DOHH2 (cell line): ENCODE measurements around the gene PIGN.

Source experiments
- H3F3A ChIP-seq: fragments of 200-600 bp; sonication (generic), shearing (Covaris generic); 2 replicates; pipeline ENCODE4 v1.6.0; 2016; ENCODE audit warnings: antibody characterized with exemption, mild to moderate bottlenecking; ENCODE audit not compliant: control insufficient read depth, insufficient read depth
- H3K27ac ChIP-seq: fragments of 200-600 bp; sonication (generic); 2 replicates; pipeline ENCODE4 v1.5.1; 2014; ENCODE audit warnings: low read depth, mild to moderate bottlenecking, low read length, moderate library complexity
- H3K27me3 ChIP-seq: fragments of 200-600 bp; sonication (generic); 2 replicates; pipeline ENCODE4 v1.6.1; 2014; ENCODE audit warnings: mild to moderate bottlenecking, low read length, mixed read lengths; ENCODE audit not compliant: control insufficient read depth
- H3K36me3 ChIP-seq: fragments of 200-600 bp; sonication (generic); 2 replicates; pipeline ENCODE4 v1.6.1; 2014; ENCODE audit warnings: mild to moderate bottlenecking, low read length, moderate library complexity, mixed read lengths; ENCODE audit not compliant: control insufficient read depth
- H3K4me1 ChIP-seq: fragments of 200-600 bp; sonication (generic); 2 replicates; pipeline ENCODE4 v1.6.1; 2014; ENCODE audit warnings: mild to moderate bottlenecking, low read length, mixed read lengths; ENCODE audit not compliant: control insufficient read depth
- H3K4me2 ChIP-seq: fragments of 200-600 bp; sonication (generic); 2 replicates; pipeline ENCODE4 v1.6.0; 2014; ENCODE audit warnings: mild to moderate bottlenecking, low read length, moderate library complexity
- H3K4me3 ChIP-seq: fragments of 200-600 bp; sonication (generic); 2 replicates; pipeline ENCODE4 v1.5.1; 2014; ENCODE audit warnings: mild to moderate bottlenecking, low read length, mixed read lengths
- H3K79me2 ChIP-seq: fragments of 200-600 bp; sonication (generic); 2 replicates; pipeline ENCODE4 v1.6.1; 2014; ENCODE audit warnings: mild to moderate bottlenecking, low read length, mixed read lengths; ENCODE audit not compliant: control insufficient read depth
- H3K9me2 ChIP-seq: fragments of 200-600 bp; sonication (generic); replicated peaks from 2 replicates; pipeline ENCODE4 v1.6.1; 2014; ENCODE audit warnings: mild to moderate bottlenecking, low read length, mixed read lengths; ENCODE audit not compliant: control insufficient read depth
- H3K9me3 ChIP-seq: fragments of 200-600 bp; sonication (generic); 2 replicates; pipeline ENCODE4 v1.6.1; 2014; ENCODE audit warnings: antibody characterized with exemption, low read length, mixed read lengths; ENCODE audit not compliant: control insufficient read depth, insufficient read depth
- H4K20me1 ChIP-seq: fragments of 200-600 bp; sonication (generic); 2 replicates; pipeline ENCODE4 v1.6.0; 2014; ENCODE audit warnings: low read depth, mild to moderate bottlenecking, antibody characterized with exemption, low read length, moderate library complexity; ENCODE audit not compliant: control insufficient read depth, insufficient read depth
- EZH2phosphoT487 ChIP-seq: fragments of 200-600 bp; sonication (generic); IDR thresholded peaks from 2 replicates; pipeline ENCODE4 v1.6.1; 2017; ENCODE audit warnings: borderline replicate concordance, mild to moderate bottlenecking, antibody characterized with exemption, low read length, moderate library complexity, mixed read lengths
- TF ChIP-seq, protein P1 (sequence below): fragments of 200-600 bp; sonication (generic); IDR thresholded peaks from one replicate; pipeline ENCODE4 v1.5.1; 2014; ENCODE audit warnings: antibody characterized with exemption, mild to moderate bottlenecking, low read depth, low read length; ENCODE audit not compliant: poor library complexity, severe bottlenecking

Gene PIGN

DNA sequence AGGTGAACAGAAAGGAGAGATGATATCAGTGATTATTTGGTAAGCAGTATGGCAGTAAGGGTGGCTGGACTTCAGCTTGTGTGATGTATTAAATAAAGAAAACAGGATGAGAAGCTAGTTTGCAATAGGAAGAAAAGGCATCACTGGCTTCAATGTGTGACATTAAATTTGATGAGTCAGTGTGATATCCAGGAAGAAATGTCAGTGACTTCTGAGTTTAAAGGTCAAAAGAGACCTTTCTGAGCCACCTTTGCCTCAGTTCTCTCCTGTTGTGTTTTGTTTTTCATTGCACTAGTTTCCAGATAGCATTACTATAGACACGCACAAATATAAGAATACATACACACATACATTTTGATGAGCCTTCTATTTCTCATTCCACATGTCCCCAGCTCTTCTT is 105.6 kb downstream of the PIGN start:
- Histone ChIP-seq H3K36me3 (no peaks in the 10 kb centered on the region), H3F3A (no peaks in the 10 kb centered on the region), H3K9me3 (no peaks in the 10 kb centered on the region), H3K4me1 (no peaks in the 10 kb centered on the region), H3K9me2 (no peaks in the 10 kb centered on the region), H3K4me3 (no peak overlapping the region), H3K4me2 (no peak overlapping the region), H3K79me2 (no peaks in the 10 kb centered on the region), H3K27me3 (no peaks in the 10 kb centered on the region), H3K27ac (no peak overlapping the region), H4K20me1 (no peaks in the 10 kb centered on the region)
- no peak for TF ChIP-seq EZH2phosphoT487
- TF ChIP-seq, protein P1, sequence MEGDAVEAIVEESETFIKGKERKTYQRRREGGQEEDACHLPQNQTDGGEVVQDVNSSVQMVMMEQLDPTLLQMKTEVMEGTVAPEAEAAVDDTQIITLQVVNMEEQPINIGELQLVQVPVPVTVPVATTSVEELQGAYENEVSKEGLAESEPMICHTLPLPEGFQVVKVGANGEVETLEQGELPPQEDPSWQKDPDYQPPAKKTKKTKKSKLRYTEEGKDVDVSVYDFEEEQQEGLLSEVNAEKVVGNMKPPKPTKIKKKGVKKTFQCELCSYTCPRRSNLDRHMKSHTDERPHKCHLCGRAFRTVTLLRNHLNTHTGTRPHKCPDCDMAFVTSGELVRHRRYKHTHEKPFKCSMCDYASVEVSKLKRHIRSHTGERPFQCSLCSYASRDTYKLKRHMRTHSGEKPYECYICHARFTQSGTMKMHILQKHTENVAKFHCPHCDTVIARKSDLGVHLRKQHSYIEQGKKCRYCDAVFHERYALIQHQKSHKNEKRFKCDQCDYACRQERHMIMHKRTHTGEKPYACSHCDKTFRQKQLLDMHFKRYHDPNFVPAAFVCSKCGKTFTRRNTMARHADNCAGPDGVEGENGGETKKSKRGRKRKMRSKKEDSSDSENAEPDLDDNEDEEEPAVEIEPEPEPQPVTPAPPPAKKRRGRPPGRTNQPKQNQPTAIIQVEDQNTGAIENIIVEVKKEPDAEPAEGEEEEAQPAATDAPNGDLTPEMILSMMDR, result no peak

GRCh38 chr18:62080172-62080900 is 106.5 kb downstream of the PIGN start:
- Histone ChIP-seq H3K36me3 (no peaks in the 10 kb centered on the region), H3K4me1 (no peaks in the 10 kb centered on the region), H4K20me1 (no peaks in the 10 kb centered on the region), H3K27ac (no peak overlapping the region), H3K9me2 (no peaks in the 10 kb centered on the region), H3F3A (no peaks in the 10 kb centered on the region), H3K4me3 (no peak overlapping the region), H3K9me3 (no peaks in the 10 kb centered on the region), H3K79me2 (no peaks in the 10 kb centered on the region), H3K4me2 (no peak overlapping the region), H3K27me3 (no peaks in the 10 kb centered on the region)
- TF ChIP-seq, protein P1, result no peak
- no peak for TF ChIP-seq EZH2phosphoT487

- H4K20me1 ChIP-seq, result no peaks in the 10 kb centered on the region
- H3K9me3 ChIP-seq, result no peaks in the 10 kb centered on the region
- H3K27me3 ChIP-seq, result no peaks in the 10 kb centered on the region
- H3K4me2 ChIP-seq, result no peak overlapping the region
- no peaks in the 10 kb centered on the region for H3K79me2 ChIP-seq
- no peak overlapping the region for H3K4me3 ChIP-seq
- H3F3A ChIP-seq, result no peaks in the 10 kb centered on the region
- H3K4me1 ChIP-seq, result no peaks in the 10 kb centered on the region
- no peak overlapping the region for H3K27ac ChIP-seq
- no peaks in the 10 kb centered on the region for H3K9me2 ChIP-seq
- TF ChIP-seq, protein P1, result no peak
- no peaks in the 10 kb centered on the region for H3K36me3 ChIP-seq
These were observed 113.2 kb downstream of the PIGN start for GRCh38 chr18:62073461-62074281.
